Esophagus muscularis mucosa (tissue), 4 donors: ENCODE results near the gene SHLD1.

Experiments used
- CTCF ChIP-seq, 3 experiments: fragments of 200-600 bp in 2 of 3; fragments of 450-650 bp in 1 of 3; sonication (generic) in 2 of 3; IDR thresholded peaks; one replicate each; pipeline ENCODE4 v1.5.1; 2017 to 2019; ENCODE audit warnings: antibody characterized with exemption in 3 of 3, mild to moderate bottlenecking in 2 of 3, moderate library complexity in 1 of 3
- EP300 ChIP-seq: sonication (generic); formaldehyde crosslinking; IDR thresholded peaks from one replicate; pipeline ENCODE4 v1.6.1; 2017; ENCODE audit warnings: antibody characterized with exemption
- POLR2A ChIP-seq: fragments of 450-650 bp; IDR thresholded peaks from one replicate; pipeline ENCODE4 v1.6.1; 2017; ENCODE audit warnings: antibody characterized with exemption, moderate library complexity, mild to moderate bottlenecking, low read depth

DNA sequence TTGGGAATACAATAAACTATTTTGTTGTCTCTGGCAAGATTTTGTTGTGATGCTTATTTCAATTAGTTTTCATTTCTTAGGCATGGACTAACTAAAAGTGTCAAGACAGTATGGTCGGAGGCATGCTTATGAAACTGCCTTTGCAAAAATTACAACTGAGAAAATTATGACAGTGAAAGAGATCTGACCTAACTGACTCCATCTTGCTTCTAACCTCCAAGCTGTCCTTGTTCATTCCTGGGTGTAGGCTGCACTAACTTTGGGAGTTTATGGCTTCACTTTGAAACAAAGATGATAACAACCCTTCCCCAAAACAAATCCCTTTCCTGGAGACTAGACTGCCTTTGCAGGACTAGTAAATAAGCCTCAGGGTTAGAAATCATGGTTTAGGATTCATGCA, 4.1 kb upstream of the SHLD1 start:
- TF ChIP-seq EP300 (no peak), CTCF (IDR thresholded peaks at IDR 0.05) (no peak), POLR2A (no peak)
